HepG2 (cell line): ENCODE measurements around the gene FLAD1. TPM values are rescaled to one million over a fixed set of nuclear protein-coding genes. Genes with fewer than 3 reads are reported as not detected.

Experiments
- BCLAF1 ChIP-seq: fragments of 450-650 bp; IDR thresholded peaks from 2 replicates; pipeline ENCODE4 v1.6.1; 2017; ENCODE audit warnings: mild to moderate bottlenecking
- ELF3 ChIP-seq: IDR thresholded peaks from 2 replicates; pipeline ENCODE4 v1.6.1; 2016; ENCODE audit warnings: missing genetic modification reagents, missing compliant biosample characterization
- KDM1A ChIP-seq: IDR thresholded peaks from 2 replicates; pipeline ENCODE4 v1.6.1; 2016; ENCODE audit warnings: missing compliant biosample characterization
- PAX8 ChIP-seq: sonication (generic); formaldehyde crosslinking; IDR thresholded peaks from 2 replicates; pipeline ENCODE4 v1.8.0; 2022; ENCODE audit warnings: mild to moderate bottlenecking, missing genetic modification reagents, borderline replicate concordance
- PLSCR1 ChIP-seq: sonication (generic); formaldehyde crosslinking; IDR thresholded peaks from 2 replicates; pipeline ENCODE4 v1.5.0; 2020; ENCODE audit warnings: missing genetic modification reagents, mild to moderate bottlenecking, borderline replicate concordance
- SMARCC2 ChIP-seq: fragments of 450-650 bp; IDR thresholded peaks from 2 replicates; pipeline ENCODE4 v1.6.1; 2017; ENCODE audit warnings: antibody characterized with exemption, mild to moderate bottlenecking
- ZNF280D ChIP-seq: sonication (generic); formaldehyde crosslinking; IDR thresholded peaks from 2 replicates; pipeline ENCODE4 v1.5.1; 2020; ENCODE audit warnings: mild to moderate bottlenecking, missing genetic modification reagents
- ZNF549 ChIP-seq: sonication (generic); formaldehyde crosslinking; IDR thresholded peaks from 2 replicates; pipeline ENCODE4 v1.5.0; 2020; ENCODE audit warnings: missing genetic modification reagents
- ZNF607 ChIP-seq: sonication (generic); formaldehyde crosslinking; IDR thresholded peaks from 2 replicates; pipeline ENCODE4 v1.5.1; 2020; ENCODE audit warnings: missing genetic modification reagents, mild to moderate bottlenecking, borderline replicate concordance
- polyA plus RNA-seq, 8 experiments: library from polyadenylated mRNA; depleted of rRNA in 3 of 8; stranded (reverse) in 7 of 8; unstranded in 1 of 8; fragments of >200 nt; fragmentation: Illumina TruSeq in 4 of 8; extraction: Trizol in 4 of 8; gene quantifications; 2 replicates each; pipeline versions ENCODE4 v1.2.1 to v1.2.3, GENCODE V29; 2011 to 2016; ENCODE audit warnings: low read depth in 4 of 8, missing spikeins in 1 of 8, mixed read lengths in 1 of 8; ENCODE audit not compliant: insufficient read depth in 1 of 8
- total RNA-seq, 5 experiments: library from RNA; depleted of rRNA; stranded (reverse); fragments of >200 nt; fragmentation: Illumina TruSeq; extraction: Trizol; gene quantifications; 2 replicates each; pipeline ENCODE4 v1.2.3, GENCODE V29; 2016; ENCODE audit warnings: low read depth in 1 of 5
- TF ChIP-seq, protein P1 (sequence below): sonication (generic); formaldehyde crosslinking; IDR thresholded peaks from 2 replicates; pipeline ENCODE4 v1.5.0; 2020; ENCODE audit warnings: mild to moderate bottlenecking, missing genetic modification reagents, borderline replicate concordance
- TF ChIP-seq, protein P2 (sequence below): sonication (generic); formaldehyde crosslinking; IDR thresholded peaks from 2 replicates; pipeline ENCODE4 v1.8.0; 2022; ENCODE audit warnings: missing genetic modification reagents, mild to moderate bottlenecking, moderate library complexity, borderline replicate concordance
- TF ChIP-seq, protein P3 (sequence below): IDR thresholded peaks from 2 replicates; pipeline ENCODE4 v1.6.1; 2016; ENCODE audit warnings: low read depth

Gene FLAD1
- total and polyA plus RNA-seq, 2 of the 13 experiments (the other 11 are each of a cell fraction or from before 2014, with no cell fraction given), result 25.9 to 32.8 TPM

- TF ChIP-seq, protein P1, sequence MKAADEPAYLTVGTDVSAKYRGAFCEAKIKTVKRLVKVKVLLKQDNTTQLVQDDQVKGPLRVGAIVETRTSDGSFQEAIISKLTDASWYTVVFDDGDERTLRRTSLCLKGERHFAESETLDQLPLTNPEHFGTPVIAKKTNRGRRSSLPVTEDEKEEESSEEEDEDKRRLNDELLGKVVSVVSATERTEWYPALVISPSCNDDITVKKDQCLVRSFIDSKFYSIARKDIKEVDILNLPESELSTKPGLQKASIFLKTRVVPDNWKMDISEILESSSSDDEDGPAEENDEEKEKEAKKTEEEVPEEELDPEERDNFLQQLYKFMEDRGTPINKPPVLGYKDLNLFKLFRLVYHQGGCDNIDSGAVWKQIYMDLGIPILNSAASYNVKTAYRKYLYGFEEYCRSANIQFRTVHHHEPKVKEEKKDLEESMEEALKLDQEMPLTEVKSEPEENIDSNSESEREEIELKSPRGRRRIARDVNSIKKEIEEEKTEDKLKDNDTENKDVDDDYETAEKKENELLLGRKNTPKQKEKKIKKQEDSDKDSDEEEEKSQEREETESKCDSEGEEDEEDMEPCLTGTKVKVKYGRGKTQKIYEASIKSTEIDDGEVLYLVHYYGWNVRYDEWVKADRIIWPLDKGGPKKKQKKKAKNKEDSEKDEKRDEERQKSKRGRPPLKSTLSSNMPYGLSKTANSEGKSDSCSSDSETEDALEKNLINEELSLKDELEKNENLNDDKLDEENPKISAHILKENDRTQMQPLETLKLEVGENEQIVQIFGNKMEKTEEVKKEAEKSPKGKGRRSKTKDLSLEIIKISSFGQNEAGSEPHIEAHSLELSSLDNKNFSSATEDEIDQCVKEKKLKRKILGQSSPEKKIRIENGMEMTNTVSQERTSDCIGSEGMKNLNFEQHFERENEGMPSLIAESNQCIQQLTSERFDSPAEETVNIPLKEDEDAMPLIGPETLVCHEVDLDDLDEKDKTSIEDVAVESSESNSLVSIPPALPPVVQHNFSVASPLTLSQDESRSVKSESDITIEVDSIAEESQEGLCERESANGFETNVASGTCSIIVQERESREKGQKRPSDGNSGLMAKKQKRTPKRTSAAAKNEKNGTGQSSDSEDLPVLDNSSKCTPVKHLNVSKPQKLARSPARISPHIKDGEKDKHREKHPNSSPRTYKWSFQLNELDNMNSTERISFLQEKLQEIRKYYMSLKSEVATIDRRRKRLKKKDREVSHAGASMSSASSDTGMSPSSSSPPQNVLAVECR (CRISPR knock-in tag), result peak; percentile 90
- no peak for TF ChIP-seq BCLAF1
- TF ChIP-seq KDM1A, result 0 out of 2 replicates have a peak, but pooled peaks have one; percentile 15
- no peak for TF ChIP-seq SMARCC2
- no peak for TF ChIP-seq ZNF549
- peak; percentile 76; the same call in 1 of the 2 replicates for TF ChIP-seq ELF3 (CRISPR knock-in tag)
- TF ChIP-seq, protein P2, sequence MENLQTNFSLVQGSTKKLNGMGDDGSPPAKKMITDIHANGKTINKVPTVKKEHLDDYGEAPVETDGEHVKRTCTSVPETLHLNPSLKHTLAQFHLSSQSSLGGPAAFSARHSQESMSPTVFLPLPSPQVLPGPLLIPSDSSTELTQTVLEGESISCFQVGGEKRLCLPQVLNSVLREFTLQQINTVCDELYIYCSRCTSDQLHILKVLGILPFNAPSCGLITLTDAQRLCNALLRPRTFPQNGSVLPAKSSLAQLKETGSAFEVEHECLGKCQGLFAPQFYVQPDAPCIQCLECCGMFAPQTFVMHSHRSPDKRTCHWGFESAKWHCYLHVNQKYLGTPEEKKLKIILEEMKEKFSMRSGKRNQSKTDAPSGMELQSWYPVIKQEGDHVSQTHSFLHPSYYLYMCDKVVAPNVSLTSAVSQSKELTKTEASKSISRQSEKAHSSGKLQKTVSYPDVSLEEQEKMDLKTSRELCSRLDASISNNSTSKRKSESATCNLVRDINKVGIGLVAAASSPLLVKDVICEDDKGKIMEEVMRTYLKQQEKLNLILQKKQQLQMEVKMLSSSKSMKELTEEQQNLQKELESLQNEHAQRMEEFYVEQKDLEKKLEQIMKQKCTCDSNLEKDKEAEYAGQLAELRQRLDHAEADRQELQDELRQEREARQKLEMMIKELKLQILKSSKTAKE (CRISPR knock-in tag), result peak; percentile 75
- no peak for TF ChIP-seq ZNF280D (CRISPR knock-in tag)
- no peak for TF ChIP-seq PAX8 (CRISPR knock-in tag)
- TF ChIP-seq ZNF607 (CRISPR knock-in tag), result peak; percentile 44; the same call in 1 of the 2 replicates
- TF ChIP-seq, protein P3, sequence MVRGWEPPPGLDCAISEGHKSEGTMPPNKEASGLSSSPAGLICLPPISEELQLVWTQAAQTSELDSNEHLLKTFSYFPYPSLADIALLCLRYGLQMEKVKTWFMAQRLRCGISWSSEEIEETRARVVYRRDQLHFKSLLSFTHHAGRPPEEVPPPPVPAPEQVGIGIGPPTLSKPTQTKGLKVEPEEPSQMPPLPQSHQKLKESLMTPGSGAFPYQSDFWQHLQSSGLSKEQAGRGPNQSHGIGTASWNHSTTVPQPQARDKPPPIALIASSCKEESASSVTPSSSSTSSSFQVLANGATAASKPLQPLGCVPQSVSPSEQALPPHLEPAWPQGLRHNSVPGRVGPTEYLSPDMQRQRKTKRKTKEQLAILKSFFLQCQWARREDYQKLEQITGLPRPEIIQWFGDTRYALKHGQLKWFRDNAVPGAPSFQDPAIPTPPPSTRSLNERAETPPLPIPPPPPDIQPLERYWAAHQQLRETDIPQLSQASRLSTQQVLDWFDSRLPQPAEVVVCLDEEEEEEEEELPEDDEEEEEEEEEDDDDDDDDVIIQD (CRISPR knock-in tag), result no peak
- no peak for TF ChIP-seq PLSCR1
These were observed 34.1 kb downstream of the FLAD1 start (continued) for GRCh38 chr1:155017041-155017945.
